ENCODE data around the gene OR10H1.
"Not testable (repeated sequence)": the region's sequence is repeated elsewhere in the genome, so short reads cannot be mapped to it uniquely, and the experiment has no call there.

Gene OR10H1

GRCh38 chr19:15774159-15774558, 41.3 kb downstream of the OR10H1 start:
- not testable (repeated sequence) for DNase-seq (ENCODE audit: low spot score)

GRCh38 chr19:15769586-15769985, 45.9 kb downstream of the OR10H1 start:
- DNase-seq (ENCODE audit: low spot score) = no peak

GRCh38 chr19:15759962-15760565, 55.4 kb downstream of the OR10H1 start:
- no peak for DNase-seq (ENCODE audit: low spot score)

GRCh38 chr19:15758379-15758778, 57.1 kb downstream of the OR10H1 start:
- no peak for DNase-seq (ENCODE audit: low spot score)

All from hepatic stellate cell (primary cell).